PC-3 (cell line): ENCODE results near the gene CLINT1. TPM values are rescaled to one million over a fixed set of nuclear protein-coding genes. Genes with fewer than 3 reads are reported as not detected.

Source experiments
- ATAC-seq: fragments of 200-7000 bp; cut with Tn5 transposase; 2 replicates; pipeline ENCODE4 v1.9.1; 2020; ENCODE audit warnings: mild to moderate bottlenecking, moderate library complexity
- BruUV-seq: library from RNA; stranded (reverse); fragments of 400-500 nt; replicated peaks from 2 replicates; lab custom pipeline; 2021; lab: Mats Ljungman, UMichigan
- CTCF ChIA-PET: fragments of 300-600 bp; sonication (Branson Sonifier 250); formaldehyde crosslinking; loops from one replicate; lab custom pipeline; 2022; ENCODE audit warnings: antibody characterized with exemption; lab: Charles Lee
- POLR2A ChIA-PET: fragments of 300-600 bp; sonication (Branson Sonifier 250); formaldehyde crosslinking; loops from one replicate; lab custom pipeline; 2022; ENCODE audit warnings: antibody characterized with exemption; ENCODE audit not compliant: unreplicated experiment; lab: Charles Lee
- DNase-seq: peaks from one replicate; pipeline ENCODE4 v3.0.0-alpha.2; 2015
- H2AFZ ChIP-seq: fragments of 300-600 bp; sonication (generic); 2 replicates; pipeline ENCODE4 v1.6.0; 2016; ENCODE audit warnings: antibody characterized with exemption, low read length
- H3F3A ChIP-seq: fragments of 300-600 bp; sonication (generic); one replicate; pipeline ENCODE4 v1.6.0; 2017; ENCODE audit warnings: antibody characterized with exemption, low read length, control low read depth, mild to moderate bottlenecking; ENCODE audit not compliant: unreplicated experiment
- H3K27ac ChIP-seq: fragments of 300-600 bp; sonication (generic); 2 replicates; pipeline ENCODE4 v1.5.1; 2016; ENCODE audit warnings: mild to moderate bottlenecking, low read length
- H3K27me3 ChIP-seq: fragments of 300-600 bp; sonication (generic); 2 replicates; pipeline ENCODE4 v1.6.1; 2016; ENCODE audit warnings: low read length, mixed read lengths
- H3K36me3 ChIP-seq: fragments of 300-600 bp; sonication (generic); 2 replicates; pipeline ENCODE4 v1.6.1; 2016; ENCODE audit warnings: low read depth, mixed run types, low read length, mixed read lengths
- H3K4me1 ChIP-seq: fragments of 300-600 bp; sonication (generic); 2 replicates; pipeline ENCODE4 v1.5.1; 2016; ENCODE audit warnings: low read length; ENCODE audit not compliant: insufficient read depth
- H3K4me2 ChIP-seq: fragments of 300-600 bp; sonication (generic); 2 replicates; pipeline ENCODE4 v1.6.0; 2016; ENCODE audit warnings: low read length
- H3K4me3 ChIP-seq: fragments of 300-600 bp; sonication (generic); 2 replicates; pipeline ENCODE4 v1.5.1; 2016; ENCODE audit warnings: mild to moderate bottlenecking, low read length, mixed read lengths
- H3K79me2 ChIP-seq: fragments of 300-600 bp; sonication (generic); 2 replicates; pipeline ENCODE4 v1.6.1; 2017; ENCODE audit warnings: low read length, mixed read lengths
- H3K9ac ChIP-seq: fragments of 300-600 bp; sonication (generic); 2 replicates; pipeline ENCODE4 v1.6.0; 2016; ENCODE audit warnings: mild to moderate bottlenecking, low read length
- H3K9me2 ChIP-seq: fragments of 300-600 bp; sonication (generic); replicated peaks from 2 replicates; pipeline ENCODE4 v1.6.1; 2016; ENCODE audit warnings: mixed run types, low read length, mixed read lengths
- H3K9me3 ChIP-seq: fragments of 300-600 bp; sonication (generic); 2 replicates; pipeline ENCODE4 v1.6.1; 2016; ENCODE audit warnings: low read length, mixed read lengths
- H4K20me1 ChIP-seq: fragments of 300-600 bp; sonication (generic); 2 replicates; pipeline ENCODE4 v1.6.1; 2016; ENCODE audit warnings: low read length, mixed read lengths
- CTCF ChIP-seq: fragments of 300-600 bp; sonication (generic); conservative IDR thresholded peaks from 2 replicates; pipeline ENCODE4 v1.5.1; 2017; ENCODE audit warnings: antibody characterized with exemption, low read depth, mild to moderate bottlenecking, low read length
- EZH2 ChIP-seq: fragments of 300-600 bp; sonication (generic); IDR thresholded peaks from one replicate; pipeline ENCODE4 v1.6.1; 2017; ENCODE audit warnings: antibody characterized with exemption, mild to moderate bottlenecking, low read length; ENCODE audit not compliant: unreplicated experiment
- EZH2phosphoT487 ChIP-seq: fragments of 300-600 bp; sonication (generic); IDR thresholded peaks from 2 replicates; pipeline ENCODE4 v1.6.1; 2018; ENCODE audit warnings: mild to moderate bottlenecking, antibody characterized with exemption, low read length, borderline replicate concordance
- intact Hi-C: fragments of 100-400 bp; cut with micrococcal nuclease; formaldehyde crosslinking; loops from 2 replicates; pipeline ENCODE4 v1.9.0; 2023
- total RNA-seq: library from RNA; depleted of rRNA; stranded (reverse); fragments of >200 nt; gene quantifications from 2 replicates; pipeline ENCODE4 v1.2.3, GENCODE V29; 2014; rRNA removed

Gene CLINT1
- total RNA-seq, 1 experiment from 2014 or later, result 125 TPM

GRCh38 chr5:157735991-157736390 is 123.0 kb downstream of the CLINT1 start:
- DNase-seq (no peak), ATAC-seq (no peak)
- H3K36me3 ChIP-seq, result peaks cover 35% of the 10 kb centered on the region; the same call in 1 of the 2 replicates
- H3K9me3 ChIP-seq, result no peaks in the 10 kb centered on the region
- CTCF ChIA-PET, result no interaction called here
- no peak overlapping the region for H3K4me2 ChIP-seq
- no peaks in the 10 kb centered on the region for H3F3A ChIP-seq
- no TSS peak for BruUV-seq
- no peak for TF ChIP-seq EZH2phosphoT487
- no peak for TF ChIP-seq EZH2
- no peak for TF ChIP-seq CTCF
- no peak overlapping the region for H3K4me3 ChIP-seq
- no peaks in the 10 kb centered on the region for H3K9me2 ChIP-seq
- H3K9ac ChIP-seq, result no peak overlapping the region
- no peaks in the 10 kb centered on the region for H3K79me2 ChIP-seq
- no peak overlapping the region for H3K27ac ChIP-seq
- no peaks in the 10 kb centered on the region for H3K27me3 ChIP-seq
- intact Hi-C loops, result no loop called here
- peaks cover 6% of the 10 kb centered on the region for H3K4me1 ChIP-seq
- no peaks in the 10 kb centered on the region for H4K20me1 ChIP-seq
- POLR2A ChIA-PET, result no interaction called here
- no peak overlapping the region for H2AFZ ChIP-seq

Other genes with a start within 250 kb of the CLINT1 start
- 0.51 TPM in 1 of 2 replicates, not detected in the other for gene SOX30, start 206.7 kb downstream of the CLINT1 start, total RNA-seq
- gene C5orf52, start 187.6 kb downstream of the CLINT1 start, total RNA-seq, result 0.84 TPM in 1 of 2 replicates, not detected in the other
- gene THG1L, start 127.7 kb downstream of the CLINT1 start, total RNA-seq, result 45.1 and 45.3 TPM in 2 replicates
- 5.0 and 5.1 TPM in 2 replicates for gene LSM11, start 115.4 kb downstream of the CLINT1 start, total RNA-seq